NCI-H1417 (cell line): ENCODE measurements around the gene SMARCA4.
"Not testable (repeated sequence)": the region's sequence is repeated elsewhere in the genome, so short reads cannot be mapped to it uniquely, and the experiment has no call there.

Source experiments
- DNase-seq, 3 experiments: peaks; one replicate each; lab custom pipeline; 2025; lab: John Stamatoyannopoulos, UW

SMARCA4 gene

GRCh38 chr19:10979951-10980381 lies 19.1 kb downstream of the SMARCA4 start:
- no peak for DNase-seq

- DNase-seq: peak in 1 of 3 experiments; percentile 48
Measured at GRCh38 chr19:10981252-10981895, 20.5 kb downstream of the SMARCA4 start.

GRCh38 chr19:10983026-10983425 lies 22.2 kb downstream of the SMARCA4 start:
- no peak for DNase-seq

GRCh38 chr19:10984166-10984735 lies 23.4 kb downstream of the SMARCA4 start:
- DNase-seq: no peak

GRCh38 chr19:10985502-10985901 lies 24.7 kb downstream of the SMARCA4 start:
- no peak for DNase-seq

- no peak for DNase-seq
Measured at GRCh38 chr19:10986301-10987127, 25.7 kb downstream of the SMARCA4 start.

- DNase-seq: no peak
Measured at GRCh38 chr19:10987571-10988297, 26.9 kb downstream of the SMARCA4 start.

- DNase-seq: no peak
Measured at GRCh38 chr19:10988380-10988779, 27.6 kb downstream of the SMARCA4 start.

- DNase-seq: no peak
Measured at GRCh38 chr19:10988921-10989320, 28.1 kb downstream of the SMARCA4 start.

GRCh38 chr19:10991076-10991475 lies 30.2 kb downstream of the SMARCA4 start:
- DNase-seq: no peak

GRCh38 chr19:10991521-10992081 lies 30.8 kb downstream of the SMARCA4 start:
- DNase-seq: no peak

- DNase-seq: not testable (repeated sequence)
Measured at GRCh38 chr19:10992174-10992573, 31.3 kb downstream of the SMARCA4 start.

- DNase-seq: no peak
Measured at GRCh38 chr19:10995926-10996600, 35.2 kb downstream of the SMARCA4 start.

- DNase-seq: no peak
Measured at GRCh38 chr19:10998045-10998533, 37.3 kb downstream of the SMARCA4 start.

- DNase-seq: no peak
Measured at GRCh38 chr19:10998666-10999065, 37.8 kb downstream of the SMARCA4 start.

GRCh38 chr19:11005521-11005920 lies 44.7 kb downstream of the SMARCA4 start:
- DNase-seq: no peak

GRCh38 chr19:11007385-11007784 lies 46.6 kb downstream of the SMARCA4 start:
- no peak for DNase-seq

GRCh38 chr19:11007962-11008532 lies 47.2 kb downstream of the SMARCA4 start:
- no peak for DNase-seq

GRCh38 chr19:11010041-11010440 lies 49.2 kb downstream of the SMARCA4 start:
- no peak for DNase-seq

GRCh38 chr19:11012507-11012906 lies 51.7 kb downstream of the SMARCA4 start:
- DNase-seq: no peak

- no peak for DNase-seq
Measured at GRCh38 chr19:11013771-11014170, 52.9 kb downstream of the SMARCA4 start.
